SU-DHL-6 (cell line): ENCODE data around the gene PCDHGB7.

Source experiments
- H2AFZ ChIP-seq: fragments of 200-600 bp; sonication (generic); 2 replicates; pipeline ENCODE4 v1.6.1; 2014; ENCODE audit warnings: low read depth, mild to moderate bottlenecking, moderate library complexity, mixed read lengths, antibody characterized with exemption, low read length; ENCODE audit not compliant: severe bottlenecking
- H3F3A ChIP-seq: fragments of 200-600 bp; shearing (Covaris generic); 2 replicates; pipeline ENCODE4 v1.6.0; 2016; ENCODE audit warnings: antibody characterized with exemption, mild to moderate bottlenecking; ENCODE audit not compliant: insufficient read depth
- H3K27ac ChIP-seq: fragments of 200-600 bp; sonication (generic); 2 replicates; pipeline ENCODE4 v1.5.1; 2016; ENCODE audit warnings: low read depth, mild to moderate bottlenecking, low read length, moderate library complexity, mixed read lengths
- H3K27me3 ChIP-seq: fragments of 200-600 bp; sonication (generic), shearing (Covaris generic); 2 replicates; pipeline ENCODE4 v1.6.0; 2014; ENCODE audit warnings: mild to moderate bottlenecking, low read length
- H3K36me3 ChIP-seq: fragments of 200-600 bp; sonication (generic); 2 replicates; pipeline ENCODE4 v1.6.1; 2014; ENCODE audit warnings: mild to moderate bottlenecking, low read length, mixed read lengths
- H3K4me2 ChIP-seq: fragments of 300-600, 200-600 bp; shearing (Covaris generic), sonication (generic); 2 replicates; pipeline ENCODE4 v1.6.0; 2014; ENCODE audit warnings: low read length, low read depth, mild to moderate bottlenecking; ENCODE audit not compliant: poor library complexity, severe bottlenecking
- H3K4me3 ChIP-seq: fragments of 200-600 bp; sonication (generic); 2 replicates; pipeline ENCODE4 v1.5.1; 2014; ENCODE audit warnings: antibody characterized with exemption, low read length, mild to moderate bottlenecking, mixed read lengths; ENCODE audit not compliant: insufficient read depth, poor library complexity, severe bottlenecking
- H3K79me2 ChIP-seq: fragments of 200-600 bp; sonication (generic); 2 replicates; pipeline ENCODE4 v1.6.1; 2014; ENCODE audit warnings: mild to moderate bottlenecking, low read length, moderate library complexity; ENCODE audit not compliant: insufficient read depth
- H3K9ac ChIP-seq: fragments of 200-600 bp; sonication (generic); 2 replicates; pipeline ENCODE4 v1.7.0; 2014; ENCODE audit warnings: mild to moderate bottlenecking, low read length
- H3K9me2 ChIP-seq: fragments of 200-600 bp; sonication (generic); replicated peaks from 2 replicates; pipeline ENCODE4 v1.6.1; 2014; ENCODE audit warnings: low read length; ENCODE audit not compliant: insufficient read depth
- H3K9me3 ChIP-seq: fragments of 200-600 bp; sonication (generic); 2 replicates; pipeline ENCODE4 v1.6.1; 2014; ENCODE audit warnings: low read length, mixed read lengths; ENCODE audit not compliant: insufficient read depth
- H4K20me1 ChIP-seq: fragments of 200-600 bp; sonication (generic); 2 replicates; pipeline ENCODE4 v1.6.1; 2014; ENCODE audit warnings: low read depth, mild to moderate bottlenecking, antibody characterized with exemption, low read length, moderate library complexity, mixed read lengths
- CTCF ChIP-seq: fragments of 200-600 bp; sonication (generic); IDR thresholded peaks from one replicate; pipeline ENCODE4 v1.5.1; 2017; ENCODE audit warnings: antibody characterized with exemption, mild to moderate bottlenecking, low read length, moderate library complexity; ENCODE audit not compliant: insufficient read depth, poor library complexity, severe bottlenecking
- EZH2phosphoT487 ChIP-seq: fragments of 200-600 bp; sonication (generic), shearing (Covaris generic); conservative IDR thresholded peaks from 2 replicates; pipeline ENCODE4 v1.6.1; 2018; ENCODE audit warnings: mild to moderate bottlenecking, antibody characterized with exemption, low read length, moderate library complexity, mixed read lengths

PCDHGB7 gene

GRCh38 chr5:141419074-141419880 is 1.8 kb downstream of the PCDHGB7 start:
- H3K9me2 ChIP-seq: no peaks in the 10 kb centered on the region
- peaks cover 16% of the 10 kb centered on the region; the same call in 1 of the 2 replicates for H3K9me3 ChIP-seq
- H3K79me2 ChIP-seq: no peaks in the 10 kb centered on the region
- TF ChIP-seq CTCF: no peak
- no peak for TF ChIP-seq EZH2phosphoT487
- H3K27me3 ChIP-seq: no peaks in the 10 kb centered on the region
- H3K36me3 ChIP-seq: 0 out of 2 replicates have a peak, but pooled peaks cover 2% of the 10 kb centered on the region
- no peak overlapping the region for H3K9ac ChIP-seq
- H3K4me2 ChIP-seq: no peak overlapping the region
- H3K27ac ChIP-seq: no peak overlapping the region
- H4K20me1 ChIP-seq: no peaks in the 10 kb centered on the region
- H2AFZ ChIP-seq: no peak overlapping the region
- H3K4me3 ChIP-seq: no peak overlapping the region
- 0 out of 2 replicates have a peak, but pooled peaks cover 5% of the 10 kb centered on the region for H3F3A ChIP-seq

GRCh38 chr5:141420855-141421488 is 3.5 kb downstream of the PCDHGB7 start, which contains the start of gene PCDHGA11:
Gene PCDHGA11 (plus strand): TSS chr5:141421051. CDS start chr5:141421228, 177 bp downstream.
- Histone ChIP-seq H3K36me3 (0 out of 2 replicates have a peak, but pooled peaks cover 2% of the 10 kb centered on the region), H4K20me1 (no peaks in the 10 kb centered on the region), H3F3A (0 out of 2 replicates have a peak, but pooled peaks cover 3% of the 10 kb centered on the region), H3K27me3 (no peaks in the 10 kb centered on the region), H3K9me3 (peaks cover 16% of the 10 kb centered on the region; the same call in 1 of the 2 replicates), H3K9ac (no peak within 1 kb of the TSS), H3K27ac (no peak within 1 kb of the TSS), H2AFZ (no peak within 1 kb of the TSS), H3K79me2 (no peaks in the 10 kb centered on the region), H3K9me2 (no peaks in the 10 kb centered on the region), H3K4me2 (no peak within 1 kb of the TSS), H3K4me3 (no peak within 1 kb of the TSS)
- TF ChIP-seq EZH2phosphoT487 (no peak), CTCF (no peak)

GRCh38 chr5:141421489-141421855 is 4.0 kb downstream of the PCDHGB7 start:
- Histone ChIP-seq H3K79me2 (no peaks in the 10 kb centered on the region), H3F3A (no peaks in the 10 kb centered on the region), H2AFZ (no peak overlapping the region), H3K4me3 (no peak overlapping the region), H3K36me3 (0 out of 2 replicates have a peak, but pooled peaks cover 2% of the 10 kb centered on the region), H3K27ac (no peak overlapping the region), H3K9ac (no peak overlapping the region), H3K9me2 (no peaks in the 10 kb centered on the region), H4K20me1 (no peaks in the 10 kb centered on the region), H3K27me3 (no peaks in the 10 kb centered on the region), H3K4me2 (no peak overlapping the region), H3K9me3 (peaks cover 12% of the 10 kb centered on the region; the same call in 1 of the 2 replicates)
- TF ChIP-seq CTCF (no peak), EZH2phosphoT487 (no peak)
